ENCODE data around the gene WWOX. TPM values are rescaled to one million over a fixed set of nuclear protein-coding genes. Genes with fewer than 3 reads are reported as not detected.

The WWOX gene
- total and polyA plus RNA-seq, 4 experiments from 2014 or later: 10.4 to 23.1 (median 17.5) TPM

DNA sequence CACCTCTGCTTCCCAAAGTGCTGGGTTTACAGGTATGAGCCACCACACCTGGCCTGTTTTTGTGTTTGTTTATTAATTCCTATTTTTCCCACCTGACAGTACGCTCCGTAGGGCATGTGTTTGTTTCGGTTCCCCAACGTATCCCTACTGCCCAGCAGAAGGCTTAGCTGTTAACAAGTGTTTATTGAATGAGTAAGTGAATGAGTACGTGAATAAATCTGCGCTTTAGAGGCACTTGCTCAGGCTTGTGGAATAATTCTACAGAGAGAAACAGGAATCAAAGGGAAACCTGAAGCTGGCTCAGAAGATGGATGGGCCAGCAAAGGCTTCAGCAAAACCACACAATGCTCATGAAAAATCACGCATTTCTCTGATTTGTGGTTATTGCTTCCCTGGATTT is 853.2 kb downstream of the WWOX start:
- Mint-ChIP-seq H3K36me3 (no peaks in the 10 kb centered on the region), H3K4me3 (no peak overlapping the region), H3K27ac (peak overlapping the region in 1 of 7 donors; percentile 13), H3K9me3 (peaks cover 0 to 2% (median 0%) of the 10 kb centered on the region in 8 donors), H3K4me1 (peaks cover 8 to 13% (median 10%) of the 10 kb centered on the region in 4 donors), H3K27me3 (no peaks in the 10 kb centered on the region)
- ChIA-PET CTCF (ENCODE audit: partially characterized antibody) (no interaction called here), POLR2A (ENCODE audit: partially characterized antibody) (no interaction called here)
- no peaks in the 10 kb centered on the region for H3K27me3 ChIP-seq (ENCODE audit: insufficient read depth, low read length)
- no peak overlapping the region for H3K4me3 ChIP-seq (ENCODE audit: low read length in 2 of 2)
- intact Hi-C loops (cut with micrococcal nuclease): no loop called here
- no peaks in the 10 kb centered on the region for H3K4me1 ChIP-seq (ENCODE audit: insufficient read depth, low read length)
- no peak overlapping the region for H3K27ac ChIP-seq (ENCODE audit: low read depth, low read length)
- H3K36me3 ChIP-seq (ENCODE audit: insufficient read depth, low read length): no peaks in the 10 kb centered on the region
- no peak for DNase-seq
- H3K9me3 ChIP-seq (ENCODE audit: control insufficient read depth in 1 of 2, low read length in 2 of 2): no peaks in the 10 kb centered on the region

DNA sequence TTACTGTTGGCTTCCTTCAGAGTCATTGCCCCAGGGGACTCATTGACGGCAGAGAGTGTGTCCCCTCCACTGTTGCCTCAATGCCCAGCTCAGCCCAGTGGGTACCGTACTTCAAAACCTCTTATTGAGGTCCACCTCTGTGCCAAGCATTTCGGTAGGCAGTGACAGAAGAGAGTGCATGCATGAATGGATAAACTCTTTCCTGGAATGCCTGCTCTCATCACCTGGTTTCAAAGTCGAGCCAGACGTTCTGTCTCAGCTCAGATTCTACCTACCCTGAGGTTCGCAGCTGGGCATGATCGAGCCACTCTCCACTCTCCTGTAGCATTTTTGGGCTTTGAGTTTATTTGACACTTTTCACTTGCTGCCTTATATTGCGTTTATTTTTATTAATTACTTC is 854.1 kb downstream of the WWOX start:
- Histone ChIP-seq H3K27ac (ENCODE audit: low read depth, low read length) (no peak overlapping the region), H3K4me1 (ENCODE audit: insufficient read depth, low read length) (no peaks in the 10 kb centered on the region), H3K27me3 (ENCODE audit: insufficient read depth, low read length) (no peaks in the 10 kb centered on the region), H3K4me3 (ENCODE audit: low read length in 2 of 2) (no peak overlapping the region), H3K36me3 (ENCODE audit: insufficient read depth, low read length) (no peaks in the 10 kb centered on the region), H3K9me3 (ENCODE audit: control insufficient read depth in 1 of 2, low read length in 2 of 2) (no peaks in the 10 kb centered on the region)
- Mint-ChIP-seq H3K36me3 (no peaks in the 10 kb centered on the region), H3K27me3 (no peaks in the 10 kb centered on the region), H3K4me1 (peaks cover 9 to 17% (median 15%) of the 10 kb centered on the region in 4 donors), H3K4me3 (no peak overlapping the region), H3K27ac (peak overlapping the region in 1 of 7 donors; percentile 51), H3K9me3 (peaks cover 0 to 2% (median 0%) of the 10 kb centered on the region in 8 donors)
- DNase-seq: no peak
- POLR2A ChIA-PET (ENCODE audit: partially characterized antibody): no interaction called here
- CTCF ChIA-PET (ENCODE audit: partially characterized antibody): no interaction called here
- intact Hi-C loops (cut with micrococcal nuclease): no loop called here

DNA sequence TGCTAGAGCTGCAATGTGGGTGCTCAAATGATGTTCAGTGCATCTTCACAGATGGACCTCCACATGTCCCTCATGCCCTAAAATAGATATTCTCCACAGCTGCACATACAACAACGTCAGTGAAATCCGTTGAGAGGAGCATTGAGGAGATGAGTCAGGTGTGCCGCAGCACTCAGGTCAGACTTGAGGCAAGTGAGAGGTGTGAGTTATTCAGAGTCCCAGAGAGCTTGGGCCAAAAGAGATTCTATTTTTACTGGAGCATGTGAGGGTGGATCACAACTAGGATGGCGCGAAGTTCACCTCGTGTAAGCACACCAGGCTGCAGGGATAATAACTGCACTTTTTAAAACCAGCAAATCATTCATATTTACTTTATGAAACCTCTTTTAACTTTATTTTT is 855.8 kb downstream of the WWOX start:
- Mint-ChIP-seq H3K4me1 (peaks cover 9 to 17% (median 15%) of the 10 kb centered on the region in 4 donors), H3K4me3 (no peak overlapping the region), H3K27me3 (no peaks in the 10 kb centered on the region), H3K9me3 (peaks cover 0 to 2% (median 0%) of the 10 kb centered on the region in 8 donors), H3K36me3 (no peaks in the 10 kb centered on the region), H3K27ac (no peak overlapping the region)
- DNase-seq: no peak
- Histone ChIP-seq H3K4me3 (ENCODE audit: low read length in 2 of 2) (no peak overlapping the region), H3K27me3 (ENCODE audit: insufficient read depth, low read length) (no peaks in the 10 kb centered on the region), H3K36me3 (ENCODE audit: insufficient read depth, low read length) (no peaks in the 10 kb centered on the region), H3K4me1 (ENCODE audit: insufficient read depth, low read length) (no peaks in the 10 kb centered on the region), H3K27ac (ENCODE audit: low read depth, low read length) (no peak overlapping the region), H3K9me3 (ENCODE audit: control insufficient read depth in 1 of 2, low read length in 2 of 2) (no peaks in the 10 kb centered on the region)
- POLR2A ChIA-PET (ENCODE audit: partially characterized antibody): no interaction called here
- intact Hi-C loops (cut with micrococcal nuclease): no loop called here
- CTCF ChIA-PET (ENCODE audit: partially characterized antibody): no interaction called here

DNA sequence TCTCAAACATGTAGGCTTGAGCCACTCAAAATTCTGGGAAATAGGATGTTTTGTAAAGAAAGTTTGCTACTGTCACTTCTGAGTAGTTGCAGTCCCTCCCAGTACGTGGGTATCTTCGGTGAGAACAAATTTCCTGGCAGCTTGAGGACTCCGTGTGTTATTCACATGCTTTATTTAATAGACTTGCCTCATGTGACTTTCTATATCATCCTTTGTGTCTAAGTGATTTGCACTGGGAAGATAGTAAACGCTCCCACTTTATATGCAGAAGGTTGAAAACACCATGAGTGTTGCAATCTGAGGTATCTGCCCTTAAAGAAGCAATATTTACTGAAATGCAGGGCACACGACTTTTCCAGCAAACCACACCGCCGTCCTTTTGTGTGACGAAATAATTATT is 857.4 kb downstream of the WWOX start:
- CTCF ChIA-PET (ENCODE audit: partially characterized antibody): no interaction called here
- POLR2A ChIA-PET (ENCODE audit: partially characterized antibody): no interaction called here

GRCh38 chr16:78957317-78958100 is 858.1 kb downstream of the WWOX start:
- H3K9me3 Mint-ChIP-seq: peaks cover 0 to 2% (median 0%) of the 10 kb centered on the region in 8 donors
- peak overlapping the region; percentile 11 to 75 (median 60) for H3K4me3 Mint-ChIP-seq
- peaks cover 9 to 18% (median 15%) of the 10 kb centered on the region in 4 donors for H3K4me1 Mint-ChIP-seq
- H3K27me3 Mint-ChIP-seq: peaks cover 0 to 1% of the 10 kb centered on the region in 2 donors
- no peaks in the 10 kb centered on the region for H3K36me3 Mint-ChIP-seq
- Histone ChIP-seq H3K9me3 (ENCODE audit: control insufficient read depth in 1 of 2, low read length in 2 of 2) (no peaks in the 10 kb centered on the region), H3K27me3 (ENCODE audit: insufficient read depth, low read length) (no peaks in the 10 kb centered on the region), H3K4me3 (ENCODE audit: low read length in 2 of 2) (no peak overlapping the region), H3K36me3 (ENCODE audit: insufficient read depth, low read length) (no peaks in the 10 kb centered on the region), H3K27ac (ENCODE audit: low read depth, low read length) (no peak overlapping the region), H3K4me1 (ENCODE audit: insufficient read depth, low read length) (no peaks in the 10 kb centered on the region)
- peak overlapping the region; percentile 24 to 90 (median 57) for H3K27ac Mint-ChIP-seq
- intact Hi-C loops (cut with micrococcal nuclease): no loop called here
- peak in 4 of 5 donors; percentile 3 to 21 (median 12) for DNase-seq
- ChIA-PET POLR2A (ENCODE audit: partially characterized antibody) (interaction anchor here (0.8 kb wide), 1 partner anchor 189 kb away, joined by 3 read pairs; no protein-coding TSS in a partner anchor), CTCF (ENCODE audit: partially characterized antibody) (no interaction called here)

More for the DNA sequence above, 857.4 kb downstream of the WWOX start:
- Histone ChIP-seq H3K27me3 (ENCODE audit: insufficient read depth, low read length) (no peaks in the 10 kb centered on the region), H3K27ac (ENCODE audit: low read depth, low read length) (no peak overlapping the region), H3K4me3 (ENCODE audit: low read length in 2 of 2) (no peak overlapping the region), H3K9me3 (ENCODE audit: control insufficient read depth in 1 of 2, low read length in 2 of 2) (no peaks in the 10 kb centered on the region), H3K4me1 (ENCODE audit: insufficient read depth, low read length) (no peaks in the 10 kb centered on the region), H3K36me3 (ENCODE audit: insufficient read depth, low read length) (no peaks in the 10 kb centered on the region)
- Mint-ChIP-seq H3K36me3 (no peaks in the 10 kb centered on the region), H3K9me3 (peaks cover 0 to 2% (median 0%) of the 10 kb centered on the region in 8 donors), H3K27ac (peak overlapping the region; percentile 24 to 90 (median 57)), H3K4me3 (peak overlapping the region in 6 of 8 donors; percentile 22 to 75 (median 60)), H3K4me1 (peaks cover 9 to 18% (median 15%) of the 10 kb centered on the region in 4 donors), H3K27me3 (peaks cover 0 to 1% of the 10 kb centered on the region in 2 donors)
- DNase-seq: no peak
- intact Hi-C loops (cut with micrococcal nuclease): no loop called here

- H3K4me3 Mint-ChIP-seq: no peak overlapping the region
Measured at GRCh38 chr16:78961464-78961863, 862.0 kb downstream of the WWOX start.

GRCh38 chr16:78962457-78962929 is 863.0 kb downstream of the WWOX start:
- Mint-ChIP-seq H3K36me3 (peaks cover 0 to 8% of the 10 kb centered on the region in 2 donors), H3K27ac (no peak overlapping the region), H3K27me3 (peaks cover 0 to 3% of the 10 kb centered on the region in 2 donors), H3K9me3 (peaks cover 0 to 12% (median 10%) of the 10 kb centered on the region in 8 donors), H3K4me3 (no peak overlapping the region), H3K4me1 (peaks cover 2 to 8% (median 5%) of the 10 kb centered on the region in 4 donors)
- ChIA-PET POLR2A (ENCODE audit: partially characterized antibody) (no interaction called here), CTCF (ENCODE audit: partially characterized antibody) (no interaction called here)
- Histone ChIP-seq H3K9me3 (ENCODE audit: control insufficient read depth in 1 of 2, low read length in 2 of 2) (no peaks in the 10 kb centered on the region), H3K27ac (ENCODE audit: low read depth, low read length) (no peak overlapping the region), H3K36me3 (ENCODE audit: insufficient read depth, low read length) (no peaks in the 10 kb centered on the region), H3K4me1 (ENCODE audit: insufficient read depth, low read length) (no peaks in the 10 kb centered on the region), H3K27me3 (ENCODE audit: insufficient read depth, low read length) (no peaks in the 10 kb centered on the region), H3K4me3 (ENCODE audit: low read length in 2 of 2) (no peak overlapping the region)
- no peak for DNase-seq
- intact Hi-C loops (cut with micrococcal nuclease): no loop called here

More at GRCh38 chr16:78961464-78961863, 862.0 kb downstream of the WWOX start:
- H3K36me3 ChIP-seq (ENCODE audit: insufficient read depth, low read length): no peaks in the 10 kb centered on the region
- H3K27ac ChIP-seq (ENCODE audit: low read depth, low read length): no peak overlapping the region
- intact Hi-C loops (cut with micrococcal nuclease): no loop called here
- H3K36me3 Mint-ChIP-seq: peaks cover 0 to 8% of the 10 kb centered on the region in 2 donors
- ChIA-PET POLR2A (ENCODE audit: partially characterized antibody) (no interaction called here), CTCF (ENCODE audit: partially characterized antibody) (interaction anchor here (0.6 kb wide), 1 partner anchor 170 kb away, joined by 4 read pairs; no protein-coding TSS in a partner anchor)
- no peaks in the 10 kb centered on the region for H3K27me3 ChIP-seq (ENCODE audit: insufficient read depth, low read length)
- peaks cover 0 to 12% (median 10%) of the 10 kb centered on the region in 8 donors for H3K9me3 Mint-ChIP-seq
- peaks cover 8 to 15% (median 14%) of the 10 kb centered on the region in 4 donors for H3K4me1 Mint-ChIP-seq
- H3K27ac Mint-ChIP-seq: no peak overlapping the region
- H3K27me3 Mint-ChIP-seq: peaks cover 0 to 3% of the 10 kb centered on the region in 2 donors
- DNase-seq: no peak
- no peaks in the 10 kb centered on the region for H3K4me1 ChIP-seq (ENCODE audit: insufficient read depth, low read length)
- H3K9me3 ChIP-seq (ENCODE audit: control insufficient read depth in 1 of 2, low read length in 2 of 2): no peaks in the 10 kb centered on the region
- H3K4me3 ChIP-seq (ENCODE audit: low read length in 2 of 2): no peak overlapping the region
